ENCODE data around the gene HAUS7. TPM values are rescaled to one million over a fixed set of nuclear protein-coding genes. Genes with fewer than 3 reads are reported as not detected.

HAUS7 gene
- 53.6 to 60.7 TPM (median 57.7 TPM) in 5 replicates for total RNA-seq (2022; extraction: Qiagen RNA extraction; ENCODE audit: low read depth)

GRCh38 chrX:153470411-153471363 is at the start of gene HAUS7:
TSS of gene HAUS7 (minus strand) at chrX:153470576. CDS start at chrX:153470557, 19 bp downstream.

DNA sequence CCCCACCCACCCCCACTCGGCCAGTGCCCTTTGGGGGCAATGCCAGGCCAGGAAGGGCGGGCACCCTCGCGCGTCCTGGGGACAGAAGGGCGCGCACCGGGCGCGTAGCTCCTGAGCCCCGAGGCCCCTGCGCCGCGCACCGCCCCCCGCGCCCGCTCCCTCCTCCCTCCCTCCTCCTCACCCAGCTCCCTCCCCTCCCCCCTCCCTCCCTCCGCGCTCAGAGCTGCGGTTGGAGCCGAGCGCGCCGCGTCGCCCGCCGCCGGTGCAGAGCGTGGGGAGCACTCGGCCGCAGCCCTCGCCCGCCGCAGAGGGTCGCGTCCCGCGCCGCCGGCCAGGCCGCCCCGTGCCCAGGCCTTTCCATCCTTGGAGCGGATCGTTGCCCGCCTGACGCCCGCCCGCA is 47.0 kb upstream of the HAUS7 start, which contains the start of gene ATP2B3:
TSS of gene ATP2B3 (plus strand) at position 220 of the 400 bp plus-strand sequence. CDS start 18,606 bp downstream, outside the sequence.

DNA sequence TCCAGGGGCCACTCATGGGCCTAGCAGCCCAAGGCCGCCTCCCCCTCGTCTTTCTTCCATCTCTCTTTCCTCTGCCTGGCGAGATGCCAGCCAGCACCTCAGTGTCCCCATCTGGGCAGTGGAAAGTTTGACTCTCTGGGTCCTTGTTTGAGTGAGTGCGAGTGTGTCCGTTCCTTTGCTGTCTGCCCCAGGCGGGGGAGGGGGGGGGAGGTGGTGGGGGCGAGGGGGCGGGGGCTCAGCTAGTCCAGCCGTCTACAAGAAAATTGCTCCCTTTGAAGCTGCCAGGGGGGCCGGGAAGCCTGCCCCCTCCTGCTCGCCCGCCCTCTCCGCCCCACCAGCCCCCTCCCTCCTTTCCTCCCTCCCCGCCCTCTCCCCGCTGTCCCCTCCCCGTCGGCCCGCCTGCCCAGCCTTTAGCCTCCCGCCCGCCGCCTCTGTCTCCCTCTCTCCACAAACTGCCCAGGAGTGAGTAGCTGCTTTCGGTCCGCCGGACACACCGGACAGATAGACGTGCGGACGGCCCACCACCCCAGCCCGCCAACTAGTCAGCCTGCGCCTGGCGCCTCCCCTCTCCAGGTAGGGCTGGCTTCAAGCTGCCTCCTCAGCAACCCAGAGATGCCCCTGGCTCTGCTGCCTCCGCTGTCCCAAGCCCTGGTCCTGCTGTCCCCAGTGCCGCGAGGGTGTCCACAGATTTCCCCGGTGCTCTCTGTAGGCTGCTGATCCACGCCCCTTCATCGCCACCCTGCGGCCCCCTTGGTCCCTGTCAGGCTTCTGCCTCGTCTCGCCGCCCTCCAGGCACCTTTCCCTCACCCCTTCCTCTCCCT is 24.4 kb upstream of the HAUS7 start, which contains the start of gene BGN:
TSS of gene BGN (plus strand) at position 440 of the 821 bp plus-strand sequence. CDS start 9,652 bp downstream, outside the sequence.

DNA sequence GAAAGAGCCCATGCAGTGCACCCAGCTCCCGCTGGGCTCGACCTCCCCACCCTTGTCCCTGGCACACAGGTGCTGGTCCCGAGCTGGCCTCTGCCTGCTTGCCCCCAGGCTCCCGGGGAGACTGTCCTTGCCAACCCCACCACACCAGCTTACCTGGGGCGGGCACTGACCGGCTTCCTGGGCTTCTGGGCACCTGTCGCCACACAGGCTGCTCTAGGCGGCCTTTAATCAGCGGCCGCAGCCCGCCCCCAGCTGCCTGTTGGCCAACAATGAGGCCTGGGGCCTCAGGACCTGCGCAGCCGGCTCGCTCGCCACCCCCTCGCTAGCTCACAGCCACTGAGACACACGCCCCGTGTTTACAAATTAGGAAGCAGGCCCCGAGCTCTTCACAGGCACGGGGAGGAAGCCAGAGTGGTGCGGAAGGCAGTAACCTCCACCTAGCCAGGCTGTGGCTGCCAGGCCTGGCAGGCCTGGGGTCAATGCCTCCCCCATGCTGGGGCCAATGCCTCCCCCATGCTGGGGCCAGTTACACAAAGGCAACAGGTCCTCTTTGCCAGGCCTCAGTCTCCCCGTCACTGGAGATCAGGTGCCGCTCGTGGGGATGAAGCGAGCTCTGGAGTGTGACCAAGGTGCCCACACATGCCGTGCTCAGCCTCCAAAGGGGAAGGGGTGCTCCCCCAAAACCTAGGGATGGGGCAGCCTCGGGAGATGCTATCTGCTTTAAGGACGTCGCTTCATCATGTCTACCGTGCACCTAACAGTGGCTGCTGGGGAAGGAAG is 24.3 kb downstream of the HAUS7 start, which contains the start of gene TREX2:
TSS of gene TREX2 (minus strand) at position 201 of the 780 bp plus-strand sequence. CDS start 626 bp downstream, outside the sequence.

GRCh38 chrX:153411255-153411987 is 59.0 kb downstream of the HAUS7 start, which contains the start of gene ZFP92:
TSS of gene ZFP92 (plus strand) at chrX:153411472. CDS start at chrX:153418323, 6,851 bp downstream.

GRCh38 chrX:153401133-153401764 is 69.1 kb downstream of the HAUS7 start, which contains the start of gene PNMA6E:
TSS of gene PNMA6E (minus strand) at chrX:153401350. CDS start at chrX:153398849, 2,501 bp downstream.

Other genes with a start within 250 kb of the HAUS7 start
- gene PNMA6F, start 148.8 kb downstream of the HAUS7 start, total RNA-seq (2022; extraction: Qiagen RNA extraction; ENCODE audit: low read depth), result not detected in 5 replicates
- 5.7 to 7.5 TPM (median 5.9 TPM) in 5 replicates for gene ZNF275, start 136.4 kb downstream of the HAUS7 start, total RNA-seq (2022; extraction: Qiagen RNA extraction; ENCODE audit: low read depth)
- gene PNMA6E, start 69.2 kb downstream of the HAUS7 start, total RNA-seq (2022; extraction: Qiagen RNA extraction; ENCODE audit: low read depth), result 0.03 to 0.04 TPM in 2 of 5 replicates, not detected in the others
- gene ZFP92, start 59.1 kb downstream of the HAUS7 start, total RNA-seq (2022; extraction: Qiagen RNA extraction; ENCODE audit: low read depth), result 0.39 to 0.69 TPM (median 0.56 TPM) in 5 replicates
- 1.1 to 2.0 TPM (median 1.6 TPM) in 5 replicates for gene TREX2, start 24.5 kb downstream of the HAUS7 start, total RNA-seq (2022; extraction: Qiagen RNA extraction; ENCODE audit: low read depth)
- not detected in 5 replicates for gene BGN, start 24.4 kb upstream of the HAUS7 start, total RNA-seq (2022; extraction: Qiagen RNA extraction; ENCODE audit: low read depth)
- gene ATP2B3, start 47.1 kb upstream of the HAUS7 start, total RNA-seq (2022; extraction: Qiagen RNA extraction; ENCODE audit: low read depth), result 0.04 to 0.25 TPM (median 0.09 TPM) in 5 replicates
- 37.2 to 55.3 TPM (median 50.7 TPM) in 5 replicates for gene CCNQ, start 128.6 kb upstream of the HAUS7 start, total RNA-seq (2022; extraction: Qiagen RNA extraction; ENCODE audit: low read depth)
- 0.84 to 1.6 TPM (median 1.2 TPM) in 5 replicates for gene DUSP9, start 176.6 kb upstream of the HAUS7 start, total RNA-seq (2022; extraction: Qiagen RNA extraction; ENCODE audit: low read depth)
- 0.19 to 0.58 TPM (median 0.25 TPM) in 3 of 5 replicates, not detected in the others for gene PNCK, start 203.2 kb upstream of the HAUS7 start, total RNA-seq (2022; extraction: Qiagen RNA extraction; ENCODE audit: low read depth)
- gene SLC6A8, start 217.3 kb upstream of the HAUS7 start, total RNA-seq (2022; extraction: Qiagen RNA extraction; ENCODE audit: low read depth), result 10.4 to 12.4 TPM (median 12.0 TPM) in 5 replicates